GM19452 (cell line): ENCODE results near the gene BSCL2.
A peak's percentile ranks its signal among the peaks of the same experiment; 100 is the strongest.
"Not testable (repeated sequence)": the region's sequence is repeated elsewhere in the genome, so short reads cannot be mapped to it uniquely, and the experiment has no call there.

Experiments
- ATAC-seq: cut with Tn5 transposase; IDR thresholded peaks from one replicate; pipeline ENCODE4 v1.9.1; 2021; ENCODE audit not compliant: unreplicated experiment

The BSCL2 gene

GRCh38 chr11:62707277-62707861 is at the start of gene BSCL2, which contains the start of gene GNG3:
Gene BSCL2, minus strand, starts transcription at chr11:62707424. Its CDS starts 229 bp downstream, at chr11:62707195.
Gene GNG3, plus strand, starts transcription at chr11:62707676. Its CDS starts 620 bp downstream, at chr11:62708296.
- no peak for ATAC-seq

DNA sequence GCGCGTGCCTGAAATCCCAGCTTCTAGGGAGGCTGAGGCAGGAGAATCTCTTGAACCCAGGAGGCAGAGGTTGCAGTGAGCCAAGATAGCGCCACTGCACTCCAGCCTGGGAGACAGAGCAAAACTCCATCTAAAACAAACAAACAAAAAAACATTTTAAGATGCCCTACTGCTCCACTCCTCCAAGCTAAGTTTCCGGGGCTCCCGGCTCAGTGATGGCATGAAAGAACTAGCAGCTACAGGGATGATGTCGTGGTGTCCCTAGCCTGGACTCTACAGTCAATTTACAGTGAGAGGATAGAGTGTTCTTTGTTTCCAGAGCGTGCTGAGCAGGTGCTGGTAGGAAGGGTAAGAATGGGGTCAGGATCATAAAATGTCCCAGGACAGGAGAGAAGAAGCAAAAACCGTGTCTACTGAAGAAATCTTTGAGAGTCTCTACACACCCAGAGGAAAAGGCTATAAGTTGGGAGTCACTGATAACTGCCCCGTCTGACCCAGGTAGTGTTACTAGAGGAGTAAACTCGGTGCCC is 47.9 kb upstream of the BSCL2 start:
- no peak for ATAC-seq

DNA sequence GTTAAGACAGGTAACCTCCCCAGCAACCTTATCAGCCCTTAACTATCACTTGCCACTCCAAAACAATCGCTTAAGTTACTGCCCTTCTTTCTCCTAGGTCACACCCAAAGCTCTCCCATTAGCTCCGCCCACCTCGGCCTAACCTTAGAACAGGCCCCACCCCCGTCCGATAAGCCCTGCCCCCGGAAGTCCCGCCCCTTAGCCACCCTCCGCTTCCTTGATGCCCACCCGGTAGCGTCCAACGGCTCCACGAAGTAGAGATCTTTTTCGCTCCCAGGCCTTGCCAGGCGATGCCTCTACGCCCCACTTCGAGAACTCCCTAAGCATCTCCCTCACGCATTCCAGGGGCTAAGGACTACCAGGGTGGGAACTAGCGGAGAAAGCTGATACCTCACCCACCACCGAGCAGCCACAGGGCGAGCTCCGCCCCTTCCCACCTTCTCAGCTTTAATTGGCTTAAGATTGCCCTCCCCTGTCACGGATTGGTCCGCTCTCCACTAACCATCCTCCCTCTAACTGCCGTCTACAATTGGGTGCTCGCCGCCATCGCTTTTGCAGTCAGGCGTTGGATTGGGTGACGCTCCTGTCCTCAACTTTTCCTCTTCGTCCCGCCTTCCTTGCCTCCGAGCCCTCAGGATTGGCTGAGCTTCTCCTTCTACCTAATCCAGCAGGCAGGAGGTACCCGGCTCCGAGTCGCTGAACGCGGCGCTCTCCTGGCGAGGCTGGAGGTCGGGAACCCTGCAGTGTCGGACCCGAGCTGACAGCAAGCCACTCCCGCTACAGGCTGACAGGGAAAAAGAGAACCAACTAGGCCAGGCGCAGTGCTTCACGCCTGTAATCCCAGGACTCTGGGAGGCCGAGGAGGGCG is 46.7 kb upstream of the BSCL2 start, which contains the start of gene ZBTB3:
ZBTB3 (minus strand) TSS at position 425 of the 868 bp plus-strand sequence. CDS start 496 bp downstream, outside the sequence.
- peak; percentile 94 for ATAC-seq

GRCh38 chr11:62752994-62753735 is 45.9 kb upstream of the BSCL2 start:
- ATAC-seq = peak; percentile 1

GRCh38 chr11:62752177-62752785 is 45.1 kb upstream of the BSCL2 start:
- ATAC-seq = no peak

GRCh38 chr11:62749931-62750330 is 42.7 kb upstream of the BSCL2 start:
- not testable (repeated sequence) for ATAC-seq

DNA sequence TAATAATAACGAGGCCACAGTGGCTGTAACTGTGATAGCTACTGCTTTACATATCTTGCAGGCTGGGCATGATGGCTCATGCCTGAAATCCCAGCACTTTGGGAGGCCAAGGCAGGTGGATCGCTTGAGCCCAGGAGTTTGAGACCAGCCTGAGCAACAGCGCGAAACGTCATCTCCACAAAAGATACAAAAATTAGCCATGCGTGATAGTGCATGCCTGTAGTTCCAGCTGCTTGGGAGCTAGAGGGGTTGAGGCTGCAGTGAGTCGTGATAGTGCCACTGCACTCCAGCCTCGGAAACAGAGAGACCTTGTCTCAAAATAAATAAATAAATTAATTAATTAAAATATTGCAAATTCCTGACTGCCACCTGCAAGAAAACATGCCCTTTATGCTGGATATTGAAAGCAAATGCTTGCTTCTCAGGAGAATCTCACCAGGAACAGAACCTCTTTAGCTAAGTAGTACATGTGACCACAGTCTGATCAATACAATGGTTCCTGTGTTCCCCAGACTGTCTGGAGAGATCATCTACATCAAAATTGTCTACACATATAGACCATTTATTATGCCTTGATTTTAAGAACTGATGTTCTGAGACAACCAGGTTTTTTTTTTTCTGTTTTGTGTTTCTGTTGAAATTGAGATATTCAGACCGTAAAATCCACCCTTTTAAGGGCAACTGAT is 40.4 kb upstream of the BSCL2 start:
- ATAC-seq = no peak

DNA sequence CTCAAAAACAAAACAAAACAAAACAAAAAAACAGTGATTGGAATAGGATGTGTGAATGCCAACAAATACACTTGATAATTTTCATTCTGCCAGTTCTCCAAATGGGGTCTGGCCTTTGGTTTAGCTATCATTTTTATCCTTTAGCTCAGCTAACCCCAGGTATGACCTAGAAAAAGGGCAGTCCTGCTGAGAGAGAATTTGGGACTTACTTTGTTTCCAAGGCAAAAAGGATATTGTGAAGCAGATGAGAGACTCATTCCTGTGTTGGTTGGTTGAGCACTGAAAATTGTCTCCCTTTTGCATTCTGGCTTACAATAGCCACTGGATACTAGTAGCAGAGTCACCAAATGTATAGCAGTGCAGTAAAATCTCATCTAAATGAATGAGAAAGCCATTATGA is 30.0 kb upstream of the BSCL2 start:
- ATAC-seq = no peak

- no peak for ATAC-seq
Observed at GRCh38 chr11:62732830-62733229, 25.6 kb upstream of the BSCL2 start.

DNA sequence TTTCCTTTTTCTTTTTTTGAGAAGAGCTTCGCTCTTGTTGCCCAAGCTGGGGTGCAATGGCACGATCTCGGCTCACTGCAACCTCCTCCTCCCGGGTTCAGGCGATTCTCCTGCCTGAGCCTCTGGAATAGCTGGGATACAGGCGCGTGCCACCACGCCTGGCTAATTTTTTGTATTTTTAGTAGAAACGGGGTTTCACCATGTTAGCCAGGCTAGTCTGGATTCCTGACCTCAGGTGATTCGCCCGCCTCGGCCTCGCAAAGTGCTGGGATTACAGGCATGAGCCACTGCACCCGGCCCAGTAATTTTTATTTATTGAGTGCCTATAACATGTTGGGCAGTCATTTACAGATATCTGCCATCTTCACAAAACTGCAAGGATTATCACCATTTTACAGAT is 22.9 kb upstream of the BSCL2 start:
- ATAC-seq = not testable (repeated sequence)

GRCh38 chr11:62728171-62728988 is 21.2 kb upstream of the BSCL2 start, which contains the start of gene TTC9C:
Gene TTC9C, plus strand, starts transcription at chr11:62728486. Its CDS starts 363 bp downstream, at chr11:62728849.
- ATAC-seq = peak; percentile 16

- peak; percentile 51 for ATAC-seq
Observed at GRCh38 chr11:62727872-62728170, 20.6 kb upstream of the BSCL2 start.

- peak; percentile 75 for ATAC-seq
Observed at GRCh38 chr11:62727165-62727871, 20.1 kb upstream of the BSCL2 start, which contains the start of gene HNRNPUL2. Gene HNRNPUL2, minus strand, starts transcription at chr11:62727457. Its CDS starts 301 bp downstream, at chr11:62727156.

GRCh38 chr11:62726915-62727164 is 19.6 kb upstream of the BSCL2 start:
- ATAC-seq = no peak

DNA sequence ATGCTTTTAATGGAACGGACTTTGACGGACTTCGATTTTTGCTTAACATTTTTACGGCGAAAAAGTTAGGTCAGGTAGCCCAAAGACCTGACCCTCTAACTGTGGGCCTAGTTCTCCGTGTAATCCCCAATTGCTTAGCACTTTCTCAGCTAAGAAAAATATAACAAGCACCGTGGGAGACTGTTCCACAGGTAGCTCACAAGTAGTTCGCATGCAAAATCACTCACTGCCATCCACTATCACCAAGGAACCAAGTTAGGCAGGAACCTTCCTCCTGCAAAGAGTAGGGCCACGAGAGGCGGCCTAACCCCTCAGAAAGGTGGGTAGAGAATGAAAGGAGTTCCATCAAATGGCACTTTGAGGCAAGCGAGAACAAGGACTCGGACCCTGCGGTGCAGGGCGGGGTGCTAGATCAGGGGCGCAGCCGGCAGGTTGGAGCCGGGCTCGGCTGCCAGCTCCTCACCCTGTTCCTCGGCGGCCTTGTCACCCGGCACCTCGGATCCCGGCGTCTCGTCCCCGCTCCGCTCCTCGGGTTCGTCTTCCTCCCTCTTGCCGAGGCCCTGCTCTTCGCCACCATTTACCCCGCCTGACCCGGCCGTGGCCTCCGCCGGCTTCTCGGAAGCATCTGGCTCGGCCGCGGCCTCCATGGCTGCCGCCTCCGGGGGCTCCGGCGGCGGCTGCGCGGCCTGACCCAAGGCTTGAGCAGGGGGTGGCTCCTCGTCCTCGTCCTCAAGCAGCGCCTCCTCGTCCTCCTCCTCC is 19.1 kb upstream of the BSCL2 start:
- ATAC-seq = peak; percentile 4

DNA sequence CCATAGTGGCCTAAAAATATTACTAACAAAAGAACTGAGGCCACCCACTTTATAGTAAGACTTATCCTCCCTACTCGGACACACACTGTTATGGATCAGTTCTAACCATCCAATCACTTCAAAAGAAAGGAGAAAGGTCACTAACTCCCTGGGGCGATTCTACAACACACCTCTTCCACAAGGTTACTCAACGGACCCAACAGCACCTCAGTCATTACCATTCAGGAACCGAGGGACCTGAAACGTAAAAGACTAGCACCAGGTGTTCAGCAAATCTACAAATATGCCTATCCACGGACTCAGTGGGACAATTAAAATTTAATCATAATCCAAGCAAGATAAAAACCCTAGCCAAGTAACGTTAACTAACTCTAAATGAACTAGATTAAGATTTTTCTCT is 18.4 kb upstream of the BSCL2 start:
- no peak for ATAC-seq

DNA sequence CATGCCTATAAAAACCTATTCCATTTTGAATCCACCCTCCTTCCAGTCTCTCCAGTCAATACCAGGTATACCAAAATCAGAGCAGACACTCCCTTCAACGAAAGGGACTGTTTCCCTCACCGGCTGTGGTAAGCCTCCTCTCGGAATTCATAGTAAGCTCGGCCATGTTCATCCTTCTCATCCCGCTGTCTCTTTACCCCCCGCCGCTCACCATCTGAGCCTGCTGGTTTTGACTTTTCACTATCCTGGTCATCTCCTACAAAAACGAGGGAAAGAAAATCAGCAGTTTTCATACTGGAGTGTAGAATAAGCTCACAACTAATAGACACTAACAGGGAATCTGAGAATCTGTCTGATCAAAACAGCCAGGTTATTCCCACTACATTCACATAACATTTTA is 16.9 kb upstream of the BSCL2 start:
- no peak for ATAC-seq

DNA sequence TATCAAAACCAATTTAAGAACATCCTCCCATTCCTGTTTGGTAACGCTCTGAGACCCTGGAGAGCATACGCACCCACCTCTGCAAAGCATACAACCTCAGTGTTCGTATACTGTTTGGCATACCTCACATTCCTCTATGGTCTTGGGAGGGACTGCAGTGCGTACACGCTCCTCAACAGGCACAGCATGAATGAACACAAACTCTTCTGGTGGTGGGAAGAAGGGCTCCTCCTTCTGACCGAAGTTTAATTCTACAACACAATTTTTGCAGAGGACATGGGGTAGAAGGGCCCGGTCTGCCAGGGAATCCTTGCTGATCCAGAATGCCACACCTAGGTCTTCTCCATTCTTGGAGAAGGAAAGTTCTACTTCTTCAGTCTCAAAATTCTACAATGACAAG is 14.8 kb upstream of the BSCL2 start:
- no peak for ATAC-seq
